ENCODE data around the gene SHD.
A peak's percentile ranks its signal among the peaks of the same experiment; 100 is the strongest.
"Not testable (repeated sequence)": the region's sequence is repeated elsewhere in the genome, so short reads cannot be mapped to it uniquely, and the experiment has no call there.

SHD gene

DNA sequence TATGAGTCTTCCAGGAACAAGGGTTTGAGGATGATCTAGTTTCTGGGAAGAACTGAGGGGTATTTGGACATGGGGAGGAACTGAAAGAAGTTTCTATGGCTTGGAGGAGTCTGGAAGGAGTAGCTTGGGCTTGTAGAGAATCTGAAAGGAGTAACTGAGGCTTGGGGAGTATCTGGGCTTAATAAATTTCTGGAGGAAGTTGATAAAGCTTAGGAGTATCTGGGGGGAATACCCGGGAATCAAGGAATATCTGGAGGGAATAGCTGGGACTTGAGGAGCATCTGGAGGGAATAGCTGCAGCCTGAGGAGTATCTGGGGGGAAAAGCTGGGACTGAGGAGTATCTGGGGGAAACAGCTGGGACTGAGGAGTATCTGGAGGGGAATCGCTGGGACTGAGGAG is 41.4 kb downstream of the SHD start:
- peaks cover 26% of the 10 kb centered on the region for H3K36me3 ChIP-seq (ENCODE audit: control insufficient read depth, insufficient read depth, low read length)

GRCh38 chr19:4322942-4323665 is 44.0 kb downstream of the SHD start:
- 0 out of 2 replicates have a peak, but pooled peaks cover 3% of the 10 kb centered on the region for H3K9me3 ChIP-seq (ENCODE audit: control insufficient read depth, insufficient read depth, low read length)
- peaks cover 13% of the 10 kb centered on the region for H3K36me3 ChIP-seq (ENCODE audit: control insufficient read depth, insufficient read depth, low read length)
- H3K27me3 ChIP-seq (ENCODE audit: control insufficient read depth, insufficient read depth, low read length), result no peaks in the 10 kb centered on the region
- H3K27ac ChIP-seq (ENCODE audit: low read depth, low read length), result no peak overlapping the region
- no peaks in the 10 kb centered on the region for H3K4me1 ChIP-seq (ENCODE audit: control insufficient read depth, insufficient read depth, low read length)
- H3K4me3 ChIP-seq (ENCODE audit: low read depth, low read length), result no peak overlapping the region
- H3K9ac ChIP-seq (ENCODE audit: low read depth, low read length), result no peak overlapping the region

More for the DNA sequence above, 41.4 kb downstream of the SHD start:
- H3K9me3 ChIP-seq (ENCODE audit: control insufficient read depth, insufficient read depth, low read length), result 0 out of 2 replicates have a peak, but pooled peaks cover 3% of the 10 kb centered on the region
- no peaks in the 10 kb centered on the region for H3K27me3 ChIP-seq (ENCODE audit: control insufficient read depth, insufficient read depth, low read length)
- no peak overlapping the region for H3K27ac ChIP-seq (ENCODE audit: low read depth, low read length)
- no peak overlapping the region for H3K4me3 ChIP-seq (ENCODE audit: low read depth, low read length)
- H3K9ac ChIP-seq (ENCODE audit: low read depth, low read length), result no peak overlapping the region
- H3K4me1 ChIP-seq (ENCODE audit: control insufficient read depth, insufficient read depth, low read length), result no peaks in the 10 kb centered on the region

GRCh38 chr19:4323692-4324091 is 44.6 kb downstream of the SHD start:
- 0 out of 2 replicates have a peak, but pooled peaks cover 3% of the 10 kb centered on the region for H3K9me3 ChIP-seq (ENCODE audit: control insufficient read depth, insufficient read depth, low read length)
- H3K27me3 ChIP-seq (ENCODE audit: control insufficient read depth, insufficient read depth, low read length), result no peaks in the 10 kb centered on the region
- H3K9ac ChIP-seq (ENCODE audit: low read depth, low read length), result no peak overlapping the region
- H3K4me1 ChIP-seq (ENCODE audit: control insufficient read depth, insufficient read depth, low read length), result no peaks in the 10 kb centered on the region
- H3K27ac ChIP-seq (ENCODE audit: low read depth, low read length), result no peak overlapping the region
- H3K4me3 ChIP-seq (ENCODE audit: low read depth, low read length), result no peak overlapping the region
- H3K36me3 ChIP-seq (ENCODE audit: control insufficient read depth, insufficient read depth, low read length), result peaks cover 7% of the 10 kb centered on the region

- no peaks in the 10 kb centered on the region for H3K27me3 ChIP-seq (ENCODE audit: control insufficient read depth, insufficient read depth, low read length)
- H3K9ac ChIP-seq (ENCODE audit: low read depth, low read length), result no peak overlapping the region
- H3K9me3 ChIP-seq (ENCODE audit: control insufficient read depth, insufficient read depth, low read length), result 0 out of 2 replicates have a peak, but pooled peaks cover 2% of the 10 kb centered on the region
- peaks cover 2% of the 10 kb centered on the region; the same call in 1 of the 2 replicates for H3K36me3 ChIP-seq (ENCODE audit: control insufficient read depth, insufficient read depth, low read length)
- H3K4me1 ChIP-seq (ENCODE audit: control insufficient read depth, insufficient read depth, low read length), result no peaks in the 10 kb centered on the region
- no peak overlapping the region for H3K27ac ChIP-seq (ENCODE audit: low read depth, low read length)
- H3K4me3 ChIP-seq (ENCODE audit: low read depth, low read length), result no peak overlapping the region
Observed at GRCh38 chr19:4324228-4324627, 45.2 kb downstream of the SHD start.

- Histone ChIP-seq H3K4me1 (ENCODE audit: control insufficient read depth, insufficient read depth, low read length) (no peaks in the 10 kb centered on the region), H3K4me3 (ENCODE audit: low read depth, low read length) (peak overlapping the region; percentile 62), H3K9ac (ENCODE audit: low read depth, low read length) (no peak overlapping the region)
Observed at GRCh38 chr19:4326215-4326836, 47.3 kb downstream of the SHD start.

GRCh38 chr19:4326837-4327251 is 47.8 kb downstream of the SHD start:
- Histone ChIP-seq H3K9me3 (ENCODE audit: control insufficient read depth, insufficient read depth, low read length) (no peaks in the 10 kb centered on the region), H3K36me3 (ENCODE audit: control insufficient read depth, insufficient read depth, low read length) (no peaks in the 10 kb centered on the region; the same call in 1 of the 2 replicates), H3K9ac (ENCODE audit: low read depth, low read length) (peak overlapping the region; percentile 50; the same call in 1 of the 2 replicates), H3K27ac (ENCODE audit: low read depth, low read length) (peak overlapping the region; percentile 54), H3K4me1 (ENCODE audit: control insufficient read depth, insufficient read depth, low read length) (no peaks in the 10 kb centered on the region), H3K27me3 (ENCODE audit: control insufficient read depth, insufficient read depth, low read length) (no peaks in the 10 kb centered on the region), H3K4me3 (ENCODE audit: low read depth, low read length) (peak overlapping the region; percentile 62)

More at GRCh38 chr19:4326215-4326836, 47.3 kb downstream of the SHD start:
- no peaks in the 10 kb centered on the region for H3K27me3 ChIP-seq (ENCODE audit: control insufficient read depth, insufficient read depth, low read length)
- no peaks in the 10 kb centered on the region for H3K9me3 ChIP-seq (ENCODE audit: control insufficient read depth, insufficient read depth, low read length)
- no peak overlapping the region for H3K27ac ChIP-seq (ENCODE audit: low read depth, low read length)
- H3K36me3 ChIP-seq (ENCODE audit: control insufficient read depth, insufficient read depth, low read length), result no peaks in the 10 kb centered on the region; the same call in 1 of the 2 replicates

DNA sequence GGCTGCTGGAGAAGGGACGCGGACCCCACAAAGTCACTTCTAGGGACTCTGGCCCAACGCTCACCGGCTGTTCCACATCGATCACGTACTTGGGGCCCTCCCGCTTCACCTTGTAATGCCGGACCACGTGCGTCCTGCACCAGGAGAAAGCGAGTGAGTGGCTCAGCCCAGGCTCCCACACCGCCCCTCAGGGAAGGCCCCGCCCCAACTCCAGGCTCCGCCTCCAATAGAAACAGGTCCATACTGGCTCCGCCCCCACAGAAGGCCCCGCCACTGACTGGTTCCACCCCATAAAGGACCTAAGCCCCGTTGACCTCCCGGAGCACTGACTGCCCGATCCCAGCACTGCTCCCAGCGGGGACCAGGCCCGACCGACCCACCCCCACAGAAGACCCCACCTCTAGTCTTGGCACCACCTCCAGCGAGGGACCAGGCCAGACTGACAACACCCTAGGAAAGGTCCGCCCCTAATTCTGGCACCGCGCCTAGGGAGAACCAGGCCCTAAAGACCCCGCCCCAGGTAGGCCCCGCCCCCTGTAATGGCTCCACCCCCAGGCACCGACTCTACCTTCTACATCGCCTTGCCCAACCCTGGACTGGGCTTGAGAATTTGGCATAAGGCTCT is 48.3 kb downstream of the SHD start:
- H3K27me3 ChIP-seq (ENCODE audit: control insufficient read depth, insufficient read depth, low read length), result no peaks in the 10 kb centered on the region
- no peaks in the 10 kb centered on the region for H3K9me3 ChIP-seq (ENCODE audit: control insufficient read depth, insufficient read depth, low read length)
- peak overlapping the region; percentile 50; the same call in 1 of the 2 replicates for H3K9ac ChIP-seq (ENCODE audit: low read depth, low read length)
- no peaks in the 10 kb centered on the region for H3K4me1 ChIP-seq (ENCODE audit: control insufficient read depth, insufficient read depth, low read length)
- H3K27ac ChIP-seq (ENCODE audit: low read depth, low read length), result peak overlapping the region; percentile 75
- H3K36me3 ChIP-seq (ENCODE audit: control insufficient read depth, insufficient read depth, low read length), result no peaks in the 10 kb centered on the region; the same call in 1 of the 2 replicates
- peak overlapping the region; percentile 62 for H3K4me3 ChIP-seq (ENCODE audit: low read depth, low read length)

DNA sequence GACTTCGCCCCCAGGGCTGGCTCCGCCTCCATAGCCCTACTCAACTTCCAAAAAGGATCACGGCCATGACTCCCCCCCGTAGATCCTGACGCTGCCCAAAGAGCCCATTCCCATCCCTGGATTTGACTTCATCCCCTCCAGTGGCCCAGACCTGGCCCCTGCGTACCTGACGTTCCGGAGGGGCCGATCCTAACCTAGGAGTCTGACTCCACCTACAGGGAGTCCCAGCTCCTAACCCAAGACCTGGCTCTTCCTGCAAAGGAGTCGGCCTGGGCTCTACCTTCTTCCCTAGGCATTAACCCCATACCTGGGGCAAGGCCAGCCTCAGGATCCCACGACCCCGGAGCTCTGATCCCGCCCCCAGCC is 48.8 kb downstream of the SHD start:
- no peaks in the 10 kb centered on the region for H3K4me1 ChIP-seq (ENCODE audit: control insufficient read depth, insufficient read depth, low read length)
- peak overlapping the region; percentile 62 for H3K4me3 ChIP-seq (ENCODE audit: low read depth, low read length)
- H3K27me3 ChIP-seq (ENCODE audit: control insufficient read depth, insufficient read depth, low read length), result no peaks in the 10 kb centered on the region
- no peaks in the 10 kb centered on the region; the same call in 1 of the 2 replicates for H3K36me3 ChIP-seq (ENCODE audit: control insufficient read depth, insufficient read depth, low read length)
- H3K9ac ChIP-seq (ENCODE audit: low read depth, low read length), result no peak overlapping the region
- no peaks in the 10 kb centered on the region for H3K9me3 ChIP-seq (ENCODE audit: control insufficient read depth, insufficient read depth, low read length)
- peak overlapping the region; percentile 75 for H3K27ac ChIP-seq (ENCODE audit: low read depth, low read length)

DNA sequence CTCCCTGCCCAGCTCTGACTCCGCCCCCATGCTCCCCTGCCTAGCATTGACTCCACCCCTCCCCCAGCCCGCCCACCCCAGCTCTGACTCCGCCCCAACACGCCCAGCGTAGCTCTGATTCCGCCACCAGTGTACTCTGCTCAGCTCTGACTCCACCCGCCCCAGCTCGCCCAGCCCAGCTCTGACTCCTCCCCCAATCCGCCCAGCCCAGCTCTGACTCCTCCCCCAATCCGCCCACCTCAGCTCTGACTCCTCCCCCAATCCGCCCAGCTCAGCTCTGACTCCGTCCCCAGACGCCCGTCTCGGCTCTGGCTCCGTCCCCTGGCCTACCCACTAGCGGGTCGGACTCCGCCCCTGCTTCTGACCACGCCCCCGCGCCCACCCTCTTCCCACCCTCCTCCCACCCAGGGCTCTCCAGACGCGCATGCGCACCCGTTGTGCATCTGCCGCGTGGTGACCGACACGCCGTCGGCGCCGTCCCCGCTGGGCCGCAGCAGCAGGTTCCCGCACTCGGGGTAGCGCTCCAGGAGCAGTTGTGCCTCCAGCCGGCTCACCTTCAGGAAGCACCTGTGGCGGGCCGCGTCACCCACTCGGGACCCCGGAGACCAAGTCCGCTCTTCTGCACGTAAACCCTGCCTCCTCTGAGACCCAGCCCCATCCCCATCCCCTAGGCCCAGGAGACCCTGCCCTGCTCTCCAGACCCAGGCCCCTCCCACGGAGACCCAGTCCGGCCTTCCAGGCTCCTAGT is 49.4 kb downstream of the SHD start:
- Histone ChIP-seq H3K4me3 (ENCODE audit: low read depth, low read length) (peak overlapping the region; percentile 89), H3K27ac (ENCODE audit: low read depth, low read length) (peak overlapping the region; percentile 75), H3K36me3 (ENCODE audit: control insufficient read depth, insufficient read depth, low read length) (no peaks in the 10 kb centered on the region), H3K9ac (ENCODE audit: low read depth, low read length) (peak overlapping the region; percentile 72), H3K4me1 (ENCODE audit: control insufficient read depth, insufficient read depth, low read length) (no peaks in the 10 kb centered on the region), H3K27me3 (ENCODE audit: control insufficient read depth, insufficient read depth, low read length) (no peaks in the 10 kb centered on the region), H3K9me3 (ENCODE audit: control insufficient read depth, insufficient read depth, low read length) (no peaks in the 10 kb centered on the region)

GRCh38 chr19:4328991-4329681 is 50.1 kb downstream of the SHD start:
- Histone ChIP-seq H3K4me3 (ENCODE audit: low read depth, low read length) (peak overlapping the region; percentile 89), H3K9ac (ENCODE audit: low read depth, low read length) (peak overlapping the region; percentile 72)
- not testable (repeated sequence) for H3K27ac ChIP-seq (ENCODE audit: low read depth, low read length)

More at GRCh38 chr19:4328991-4329681, 50.1 kb downstream of the SHD start:
- not testable (repeated sequence) for H3K4me1 ChIP-seq (ENCODE audit: control insufficient read depth, insufficient read depth, low read length); H3K36me3 ChIP-seq (ENCODE audit: control insufficient read depth, insufficient read depth, low read length); H3K27me3 ChIP-seq (ENCODE audit: control insufficient read depth, insufficient read depth, low read length); H3K9me3 ChIP-seq (ENCODE audit: control insufficient read depth, insufficient read depth, low read length)

All from HUES48 (cell line).